Endometrial microvascular endothelial cells (primary cell): ENCODE results near the gene NSUN4. TPM values are rescaled to one million over a fixed set of nuclear protein-coding genes. Genes with fewer than 3 reads are reported as not detected.
"Not testable (repeated sequence)": the region's sequence is repeated elsewhere in the genome, so short reads cannot be mapped to it uniquely, and the experiment has no call there.

Source experiments
- in situ Hi-C: cut with HindIII; loops from 2 replicates; pipeline ENCODE4 v1.10.0; 2017; ENCODE audit warnings: low sequenced_read_pairs, low pct_unique_long_range_greater_than_20kb; ENCODE audit errors: inconsistent ontology term
- total RNA-seq: library from RNA; depleted of rRNA; stranded (reverse); fragments of >200 nt; gene quantifications from one replicate; pipeline ENCODE4 v1.2.3, GENCODE V29; 2015; ENCODE audit errors: inconsistent ontology term

The NSUN4 gene
- total RNA-seq, 1 donor from 2014 or later = 19.7 TPM

- in situ Hi-C loops = not testable (repeated sequence)
Observed at GRCh38 chr1:46355920-46356319, 15.3 kb downstream of the NSUN4 start.

- in situ Hi-C loops = no loop called here
Observed at GRCh38 chr1:46362158-46362557, 21.6 kb downstream of the NSUN4 start.

- in situ Hi-C loops = no loop called here
Observed at GRCh38 chr1:46363121-46363520, 22.5 kb downstream of the NSUN4 start.

- in situ Hi-C loops = no loop called here
Observed at GRCh38 chr1:46364612-46365011, 24.0 kb downstream of the NSUN4 start.

- in situ Hi-C loops = not testable (repeated sequence)
Observed at GRCh38 chr1:46365796-46366195, 25.2 kb downstream of the NSUN4 start.

GRCh38 chr1:46367072-46367471 lies 26.5 kb downstream of the NSUN4 start:
- in situ Hi-C loops = no loop called here

GRCh38 chr1:46367701-46368100 lies 27.1 kb downstream of the NSUN4 start:
- in situ Hi-C loops = not testable (repeated sequence)

- in situ Hi-C loops = no loop called here
Observed at GRCh38 chr1:46368791-46369190, 28.2 kb downstream of the NSUN4 start.

GRCh38 chr1:46369542-46370213 lies 29.1 kb downstream of the NSUN4 start:
- in situ Hi-C loops = no loop called here

DNA sequence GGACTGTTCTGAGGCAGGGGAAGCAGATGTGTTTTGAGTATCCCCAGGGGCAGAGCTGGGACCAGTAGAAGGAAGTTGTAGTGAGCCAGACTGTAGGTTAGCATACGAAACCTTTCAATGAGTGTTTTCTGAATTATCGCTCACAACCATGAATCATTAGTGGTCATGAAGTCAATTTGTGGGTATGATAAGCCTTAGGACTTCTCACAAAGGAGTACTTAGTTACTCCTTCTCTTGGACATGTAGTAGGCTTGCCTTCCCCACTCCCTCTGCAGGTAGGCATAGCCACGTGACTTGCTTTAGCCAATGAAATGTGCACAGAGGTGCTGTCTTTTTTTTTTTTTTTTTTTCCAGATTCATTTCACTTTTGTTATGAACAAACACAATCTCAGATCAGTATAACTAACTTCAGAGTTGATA lies 29.6 kb downstream of the NSUN4 start:
- in situ Hi-C loops = no loop called here

GRCh38 chr1:46372431-46372830 lies 31.8 kb downstream of the NSUN4 start:
- in situ Hi-C loops = no loop called here

DNA sequence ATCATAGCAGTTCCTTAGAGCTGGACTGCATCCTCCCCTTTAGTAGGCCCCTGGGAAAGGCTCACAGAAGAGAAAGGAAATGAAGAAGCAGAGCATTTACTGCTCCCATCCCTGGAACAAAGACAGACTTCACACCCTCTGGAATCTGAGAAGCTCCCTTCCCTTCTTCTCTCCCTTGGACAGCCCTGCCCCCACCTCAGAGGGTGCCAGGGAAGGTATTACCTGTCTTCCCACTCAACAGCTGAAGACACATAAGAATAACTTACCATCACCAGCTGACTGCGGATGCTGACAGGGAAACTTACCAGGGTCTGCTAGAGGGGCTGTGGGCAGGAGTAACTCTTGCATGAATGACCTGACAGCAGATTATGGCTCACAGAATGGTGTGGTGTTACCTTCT lies 39.4 kb downstream of the NSUN4 start:
- in situ Hi-C loops = no loop called here

- in situ Hi-C loops = no loop called here
Observed at GRCh38 chr1:46380508-46380907, 39.9 kb downstream of the NSUN4 start.

DNA sequence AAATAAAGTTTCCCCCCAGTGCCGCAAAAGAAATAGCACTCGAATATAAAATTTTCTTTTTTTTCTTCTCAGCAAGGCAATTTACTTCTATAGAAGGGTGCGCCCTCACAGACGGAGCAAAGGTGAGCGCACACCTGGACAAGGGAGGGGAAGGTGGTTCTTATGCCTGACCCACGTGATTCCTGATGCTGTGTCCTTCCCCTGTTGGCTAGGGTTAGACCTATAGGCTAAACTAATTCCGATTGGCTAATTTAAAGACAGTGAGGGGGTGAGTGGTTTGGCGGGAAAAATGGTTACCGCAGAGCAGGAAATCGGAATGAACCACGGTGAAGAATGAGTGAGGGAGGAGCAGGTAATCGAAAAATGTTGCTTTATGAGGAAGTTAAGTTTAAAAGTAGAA lies 52.9 kb downstream of the NSUN4 start:
- in situ Hi-C loops = no loop called here

GRCh38 chr1:46394108-46394871 lies 53.7 kb downstream of the NSUN4 start, which contains the start of gene FAAH:
Gene FAAH (plus strand): TSS chr1:46394317. CDS start chr1:46394349, 32 bp downstream.
- in situ Hi-C loops = no loop called here

- in situ Hi-C loops = no loop called here
Observed at GRCh38 chr1:46394872-46395465, 54.4 kb downstream of the NSUN4 start.

DNA sequence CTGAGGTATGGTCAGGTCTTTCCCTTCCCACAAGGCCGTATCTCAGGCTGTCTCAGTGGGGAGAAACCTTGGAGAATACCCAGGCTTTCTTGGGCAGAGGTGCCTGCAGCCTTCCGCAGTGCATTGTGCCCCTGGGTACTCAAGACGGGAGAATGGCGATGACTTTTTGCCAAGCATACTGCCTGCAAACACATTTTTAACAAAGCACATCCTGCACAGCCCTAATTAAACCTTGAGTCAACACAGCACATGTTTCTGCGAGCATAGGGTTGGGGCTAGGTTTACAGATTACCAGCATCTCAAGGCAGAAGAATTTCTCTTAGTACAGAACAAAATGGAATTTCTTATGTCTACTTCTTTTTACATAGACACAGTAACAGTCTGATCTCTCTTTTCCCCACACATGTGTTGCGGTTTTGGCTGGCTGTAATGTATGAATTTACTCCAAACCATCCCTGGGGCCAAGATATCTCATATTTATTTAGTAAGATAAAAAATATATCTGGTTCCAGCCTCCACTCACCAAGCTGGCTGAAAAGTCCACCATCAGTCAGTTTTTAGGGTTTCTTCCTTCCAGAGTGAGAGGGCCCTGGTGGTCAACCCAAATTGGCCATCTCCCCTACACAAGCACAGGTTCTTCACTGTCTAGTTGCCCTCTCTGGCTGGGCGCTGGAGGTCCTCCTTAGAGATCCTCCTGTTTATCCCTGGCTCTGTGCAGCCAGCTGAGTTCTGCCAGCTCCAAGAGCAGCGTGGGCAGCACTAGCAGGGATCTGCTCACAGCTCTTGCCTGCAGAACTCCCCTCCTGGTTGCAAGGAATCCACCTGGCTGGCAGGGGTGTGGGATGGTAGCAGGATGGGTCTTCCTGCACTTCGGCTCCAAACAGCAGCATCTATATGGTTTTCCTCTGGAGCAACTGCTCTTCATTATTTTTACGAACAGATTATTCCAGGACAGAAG lies 56.1 kb downstream of the NSUN4 start:
- in situ Hi-C loops = no loop called here

GRCh38 chr1:46399307-46399706 lies 58.7 kb downstream of the NSUN4 start:
- in situ Hi-C loops = no loop called here

- in situ Hi-C loops = no loop called here
Observed at GRCh38 chr1:46400421-46400820, 59.8 kb downstream of the NSUN4 start.
